B cell (primary cell): Measurements from ENCODE around the gene ATP1B2. TPM values are rescaled to one million over a fixed set of nuclear protein-coding genes. Genes with fewer than 3 reads are reported as not detected.

Source experiments
- ATAC-seq: fragments of 200-7000 bp; cut with Tn5 transposase; one replicate; pipeline ENCODE4 v1.10.0; 2021; ENCODE audit warnings: low read depth, mild to moderate bottlenecking, moderate number of reproducible peaks, moderate library complexity
- CTCF ChIA-PET: fragments of 350-600 bp; sonication (Branson Sonifier 250); formaldehyde crosslinking; loops from one replicate; lab custom pipeline; 2021; ENCODE audit warnings: antibody characterized with exemption, inconsistent platforms; lab: Charles Lee
- POLR2A ChIA-PET: fragments of 350-600 bp; sonication (Branson Sonifier 250); formaldehyde crosslinking; loops from one replicate; lab custom pipeline; 2021; ENCODE audit warnings: antibody characterized with exemption; lab: Charles Lee
- DNase-seq: peaks from one replicate; pipeline ENCODE4 v3.0.0; 2013
- H2AFZ ChIP-seq: 2 replicates; pipeline ENCODE4 v1.6.1; 2012; ENCODE audit warnings: mild to moderate bottlenecking, low read depth, low read length; ENCODE audit not compliant: insufficient read depth, poor library complexity, severe bottlenecking
- H3K27ac ChIP-seq, 2 donors: 1 replicate in 1 of 2; 2 replicates in 1 of 2; pipeline ENCODE4 v1.5.1; 2012 to 2013; ENCODE audit warnings: low read length in 2 of 2, mild to moderate bottlenecking in 2 of 2, moderate library complexity in 1 of 2
- H3K27me3 ChIP-seq, 4 experiments: fragments of 200-600 bp in 1 of 4; sonication (generic) in 1 of 4; replicated peaks in 1 of 4; 1 replicate in 2 of 4; 2 replicates in 2 of 4; pipeline versions ENCODE4 v1.6.1 to v1.7.0; 2013 to 2016; ENCODE audit warnings: low read length in 3 of 4, mild to moderate bottlenecking in 2 of 4, mixed read lengths in 1 of 4, moderate library complexity in 1 of 4; ENCODE audit not compliant: insufficient read depth in 4 of 4, control insufficient read depth in 3 of 4; ENCODE audit errors: control extremely low read depth in 1 of 4
- H3K36me3 ChIP-seq, 2 experiments: replicated peaks in 1 of 2; 1 replicate in 1 of 2; 2 replicates in 1 of 2; pipeline versions ENCODE4 v1.6.1 to v1.7.1; 2013; ENCODE audit warnings: low read length in 1 of 2; ENCODE audit not compliant: insufficient read depth in 2 of 2, control insufficient read depth in 1 of 2; ENCODE audit errors: control extremely low read depth in 1 of 2, extremely low read depth in 1 of 2
- H3K4me1 ChIP-seq, 2 donors: fragments of 200-600 bp in 1 of 2; sonication (generic) in 1 of 2; 1 replicate in 1 of 2; 2 replicates in 1 of 2; pipeline versions ENCODE4 v1.5.1 to v1.6.1; 2013 to 2017; ENCODE audit warnings: low read length in 2 of 2; ENCODE audit not compliant: control insufficient read depth in 2 of 2, insufficient read depth in 2 of 2
- H3K4me2 ChIP-seq: replicated peaks from 2 replicates; pipeline ENCODE3; 2012; ENCODE audit warnings: mild to moderate bottlenecking, low read depth, low read length; ENCODE audit not compliant: poor library complexity, severe bottlenecking
- H3K4me3 ChIP-seq, 5 experiments: fragments of 200-600 bp in 1 of 5; sonication (generic) in 1 of 5; 1 replicate in 3 of 5; 2 replicates in 2 of 5; pipeline versions ENCODE4 v1.5.1 to v1.7.0; 2011 to 2016; ENCODE audit warnings: low read length in 4 of 5, mild to moderate bottlenecking in 4 of 5, low read depth in 2 of 5, control low read depth in 1 of 5, moderate library complexity in 1 of 5; ENCODE audit not compliant: insufficient read depth in 1 of 5; ENCODE audit errors: control extremely low read depth in 1 of 5, extremely low read depth in 1 of 5
- H3K79me2 ChIP-seq: fragments of 200-600 bp; sonication (generic); one replicate; pipeline ENCODE4 v1.6.0; 2016; ENCODE audit warnings: low read length; ENCODE audit not compliant: control insufficient read depth, insufficient read depth
- H3K9ac ChIP-seq: fragments of 200-600 bp; sonication (generic); 2 replicates; pipeline ENCODE4 v1.6.1; 2017; ENCODE audit warnings: mild to moderate bottlenecking, low read length, moderate library complexity
- H3K9me3 ChIP-seq, 3 donors: one replicate each; pipeline versions ENCODE4 v1.6.1 to v1.7.1; 2013; ENCODE audit warnings: low read length in 2 of 3; ENCODE audit not compliant: control insufficient read depth in 2 of 3, insufficient read depth in 1 of 3; ENCODE audit errors: control extremely low read depth in 1 of 3
- H4K20me1 ChIP-seq: 2 replicates; pipeline ENCODE4 v1.6.0; 2012; ENCODE audit warnings: mild to moderate bottlenecking, low read length; ENCODE audit not compliant: insufficient read depth, control insufficient read depth, poor library complexity, severe bottlenecking
- H3K27ac Mint-ChIP-seq: one replicate; pipeline ENCODE4 v1.8.0; 2021; ENCODE audit warnings: mixed read lengths
- H3K27me3 Mint-ChIP-seq: one replicate; pipeline ENCODE4 v1.8.0; 2021; ENCODE audit warnings: mixed read lengths
- H3K4me1 Mint-ChIP-seq: one replicate; pipeline ENCODE4 v1.8.0; 2021; ENCODE audit warnings: mixed read lengths
- H3K4me3 Mint-ChIP-seq: one replicate; pipeline ENCODE4 v1.8.0; 2021; ENCODE audit warnings: mixed read lengths
- H3K9me3 Mint-ChIP-seq: one replicate; pipeline ENCODE4 v1.8.0; 2022; ENCODE audit warnings: mixed read lengths; ENCODE audit not compliant: insufficient read depth
- CTCF ChIP-seq: fragments of 200-600 bp; IDR thresholded peaks from one replicate; pipeline ENCODE4 v1.8.0; 2022; ENCODE audit warnings: antibody characterized with exemption, mild to moderate bottlenecking
- EZH2 ChIP-seq: IDR thresholded peaks from 2 replicates; pipeline ENCODE4 v1.6.1; 2012; ENCODE audit warnings: borderline replicate concordance, low read depth, mild to moderate bottlenecking, moderate library complexity, low read length; ENCODE audit not compliant: insufficient read depth, poor library complexity, severe bottlenecking
- WGBS: methylation state at CpG from one replicate; pipeline ENCODE4 v1.1.5; 2013; ENCODE audit warnings: missing lambda C conversion rate; ENCODE audit not compliant: insufficient coverage; 5-methylcytosine and 5-hydroxymethylcytosine counted together
- intact Hi-C: fragments of 100-400 bp; cut with micrococcal nuclease; formaldehyde crosslinking; loops from one replicate; pipeline ENCODE4 v1.10.0; 2022
- polyA plus RNA-seq: library from polyadenylated mRNA; depleted of rRNA; stranded (reverse); fragments of >200 nt; gene quantifications from 2 replicates; pipeline ENCODE4 v1.2.3, GENCODE V29; 2012
- total RNA-seq, 2 donors: library from RNA; stranded (reverse); fragments of 120-200 nt in 1 of 2; gene quantifications; 1 replicate in 1 of 2; 2 replicates in 1 of 2; pipeline versions ENCODE4 v1.2.3 to v1.2.4, GENCODE V29; 2013 to 2022

ATP1B2 gene
- total and polyA plus RNA-seq, 2 donors (not counting 1 experiment from before 2014, with no cell fraction given), result 0.39 TPM; not detected in 1

- no peak for ATAC-seq
- H3K27ac Mint-ChIP-seq, result peak overlapping the region; percentile 100
- Histone ChIP-seq H3K9ac (peak overlapping the region; percentile 97), H3K27ac (peak overlapping the region; percentile 94 to 99), H4K20me1 (peaks cover 13% of the 10 kb centered on the region), H3K79me2 (peaks cover 79% of the 10 kb centered on the region), H3K27me3 (no peaks in the 10 kb centered on the region), H3K4me2 (peak overlapping the region; percentile 84), H3K9me3 (no peaks in the 10 kb centered on the region), H2AFZ (peak overlapping the region; percentile 75), H3K36me3 (peaks cover 2 to 4% of the 10 kb centered on the region in 2 experiments), H3K4me1 (peaks cover 22 to 32% of the 10 kb centered on the region in 2 donors), H3K4me3 (peak overlapping the region; percentile 68 to 100 (median 100))
- H3K27me3 Mint-ChIP-seq, result no peaks in the 10 kb centered on the region
- 75% methylated on average over 8 of the region's 15 CpGs for WGBS
- DNase-seq, result no peak
- TF ChIP-seq CTCF (no peak), EZH2 (no peak)
- peak overlapping the region; percentile 98 for H3K4me3 Mint-ChIP-seq
- H3K4me1 Mint-ChIP-seq, result peaks cover 36% of the 10 kb centered on the region
- intact Hi-C loops, result loop anchor here (5.0 kb wide), 5 partner anchors 157 to 1033 kb away; partner anchors contain the start of genes C17orf100, CTDNEP1, CYB5D1 and ELP5
- ChIA-PET POLR2A (interaction anchor here (1.0 to 3.6 kb wide), 5 partner anchors 9 to 200 kb away, joined by 3 to 35 read pairs (median 9); partner anchors contain the start of genes FXR2, MPDU1 and POLR2A), CTCF (interaction anchor here (0.7 to 5.2 kb wide), 3 partner anchors 54 to 1890 kb away, joined by 3 to 35 read pairs (median 5); partner anchors contain the start of genes SHBG and SOX15)
- no peaks in the 10 kb centered on the region for H3K9me3 Mint-ChIP-seq
Measured at GRCh38 chr17:7684851-7685532, 34.3 kb downstream of the ATP1B2 start.
